ENCODE measurements around the gene MRTO4. TPM values are rescaled to one million over a fixed set of nuclear protein-coding genes. Genes with fewer than 3 reads are reported as not detected.

MRTO4 gene
- total and polyA plus RNA-seq, 4 donors, result 9.5 to 11.1 (median 10.2) TPM

GRCh38 chr1:19307794-19308508, 56.3 kb downstream of the MRTO4 start:
- Histone ChIP-seq H3K27me3 (ENCODE audit: control insufficient read depth in 4 of 4, insufficient read depth in 4 of 4, low read length in 3 of 4) (no peaks in the 10 kb centered on the region), H3K9me3 (ENCODE audit: control insufficient read depth in 4 of 4, low read length in 3 of 4) (no peaks in the 10 kb centered on the region), H3K36me3 (ENCODE audit: control insufficient read depth in 4 of 4, insufficient read depth in 3 of 4, low read depth in 1 of 4, low read length in 3 of 4) (peaks cover 10 to 53% (median 32%) of the 10 kb centered on the region in 4 donors), H3K9ac (ENCODE audit: low read depth in 1 of 2, low read length in 2 of 2) (no peak overlapping the region), H3K4me1 (ENCODE audit: control insufficient read depth in 4 of 4, insufficient read depth in 4 of 4, low read length in 3 of 4) (peaks cover 1 to 15% (median 11%) of the 10 kb centered on the region in 4 donors), H3K27ac (ENCODE audit: low read depth in 1 of 2, low read length in 2 of 2) (no peak overlapping the region), H3K4me3 (ENCODE audit: low read depth in 1 of 3, low read length in 3 of 3) (no peak overlapping the region)
- TF ChIP-seq NR2F2 (IDR thresholded peaks at IDR 0.05), result no peak
- no peak for TF ChIP-seq HNF4G (IDR thresholded peaks at IDR 0.05)
- TF ChIP-seq, protein P1, sequence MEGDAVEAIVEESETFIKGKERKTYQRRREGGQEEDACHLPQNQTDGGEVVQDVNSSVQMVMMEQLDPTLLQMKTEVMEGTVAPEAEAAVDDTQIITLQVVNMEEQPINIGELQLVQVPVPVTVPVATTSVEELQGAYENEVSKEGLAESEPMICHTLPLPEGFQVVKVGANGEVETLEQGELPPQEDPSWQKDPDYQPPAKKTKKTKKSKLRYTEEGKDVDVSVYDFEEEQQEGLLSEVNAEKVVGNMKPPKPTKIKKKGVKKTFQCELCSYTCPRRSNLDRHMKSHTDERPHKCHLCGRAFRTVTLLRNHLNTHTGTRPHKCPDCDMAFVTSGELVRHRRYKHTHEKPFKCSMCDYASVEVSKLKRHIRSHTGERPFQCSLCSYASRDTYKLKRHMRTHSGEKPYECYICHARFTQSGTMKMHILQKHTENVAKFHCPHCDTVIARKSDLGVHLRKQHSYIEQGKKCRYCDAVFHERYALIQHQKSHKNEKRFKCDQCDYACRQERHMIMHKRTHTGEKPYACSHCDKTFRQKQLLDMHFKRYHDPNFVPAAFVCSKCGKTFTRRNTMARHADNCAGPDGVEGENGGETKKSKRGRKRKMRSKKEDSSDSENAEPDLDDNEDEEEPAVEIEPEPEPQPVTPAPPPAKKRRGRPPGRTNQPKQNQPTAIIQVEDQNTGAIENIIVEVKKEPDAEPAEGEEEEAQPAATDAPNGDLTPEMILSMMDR (IDR thresholded peaks at IDR 0.05; ENCODE audit: low read depth, low read length, missing input control), result no peak
- TF ChIP-seq FOXA2 (IDR thresholded peaks at IDR 0.05), result no peak
- TF ChIP-seq, protein P2, sequence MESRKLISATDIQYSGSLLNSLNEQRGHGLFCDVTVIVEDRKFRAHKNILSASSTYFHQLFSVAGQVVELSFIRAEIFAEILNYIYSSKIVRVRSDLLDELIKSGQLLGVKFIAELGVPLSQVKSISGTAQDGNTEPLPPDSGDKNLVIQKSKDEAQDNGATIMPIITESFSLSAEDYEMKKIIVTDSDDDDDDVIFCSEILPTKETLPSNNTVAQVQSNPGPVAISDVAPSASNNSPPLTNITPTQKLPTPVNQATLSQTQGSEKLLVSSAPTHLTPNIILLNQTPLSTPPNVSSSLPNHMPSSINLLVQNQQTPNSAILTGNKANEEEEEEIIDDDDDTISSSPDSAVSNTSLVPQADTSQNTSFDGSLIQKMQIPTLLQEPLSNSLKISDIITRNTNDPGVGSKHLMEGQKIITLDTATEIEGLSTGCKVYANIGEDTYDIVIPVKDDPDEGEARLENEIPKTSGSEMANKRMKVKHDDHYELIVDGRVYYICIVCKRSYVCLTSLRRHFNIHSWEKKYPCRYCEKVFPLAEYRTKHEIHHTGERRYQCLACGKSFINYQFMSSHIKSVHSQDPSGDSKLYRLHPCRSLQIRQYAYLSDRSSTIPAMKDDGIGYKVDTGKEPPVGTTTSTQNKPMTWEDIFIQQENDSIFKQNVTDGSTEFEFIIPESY (IDR thresholded peaks at IDR 0.05), result no peak
- TF ChIP-seq RAD21 (IDR thresholded peaks at IDR 0.05), result no peak
- TF ChIP-seq, protein P3, sequence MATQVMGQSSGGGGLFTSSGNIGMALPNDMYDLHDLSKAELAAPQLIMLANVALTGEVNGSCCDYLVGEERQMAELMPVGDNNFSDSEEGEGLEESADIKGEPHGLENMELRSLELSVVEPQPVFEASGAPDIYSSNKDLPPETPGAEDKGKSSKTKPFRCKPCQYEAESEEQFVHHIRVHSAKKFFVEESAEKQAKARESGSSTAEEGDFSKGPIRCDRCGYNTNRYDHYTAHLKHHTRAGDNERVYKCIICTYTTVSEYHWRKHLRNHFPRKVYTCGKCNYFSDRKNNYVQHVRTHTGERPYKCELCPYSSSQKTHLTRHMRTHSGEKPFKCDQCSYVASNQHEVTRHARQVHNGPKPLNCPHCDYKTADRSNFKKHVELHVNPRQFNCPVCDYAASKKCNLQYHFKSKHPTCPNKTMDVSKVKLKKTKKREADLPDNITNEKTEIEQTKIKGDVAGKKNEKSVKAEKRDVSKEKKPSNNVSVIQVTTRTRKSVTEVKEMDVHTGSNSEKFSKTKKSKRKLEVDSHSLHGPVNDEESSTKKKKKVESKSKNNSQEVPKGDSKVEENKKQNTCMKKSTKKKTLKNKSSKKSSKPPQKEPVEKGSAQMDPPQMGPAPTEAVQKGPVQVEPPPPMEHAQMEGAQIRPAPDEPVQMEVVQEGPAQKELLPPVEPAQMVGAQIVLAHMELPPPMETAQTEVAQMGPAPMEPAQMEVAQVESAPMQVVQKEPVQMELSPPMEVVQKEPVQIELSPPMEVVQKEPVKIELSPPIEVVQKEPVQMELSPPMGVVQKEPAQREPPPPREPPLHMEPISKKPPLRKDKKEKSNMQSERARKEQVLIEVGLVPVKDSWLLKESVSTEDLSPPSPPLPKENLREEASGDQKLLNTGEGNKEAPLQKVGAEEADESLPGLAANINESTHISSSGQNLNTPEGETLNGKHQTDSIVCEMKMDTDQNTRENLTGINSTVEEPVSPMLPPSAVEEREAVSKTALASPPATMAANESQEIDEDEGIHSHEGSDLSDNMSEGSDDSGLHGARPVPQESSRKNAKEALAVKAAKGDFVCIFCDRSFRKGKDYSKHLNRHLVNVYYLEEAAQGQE (IDR thresholded peaks at IDR 0.05), result no peak
- no peak for TF ChIP-seq FOXA1 (IDR thresholded peaks at IDR 0.05)
- TF ChIP-seq, protein P4, sequence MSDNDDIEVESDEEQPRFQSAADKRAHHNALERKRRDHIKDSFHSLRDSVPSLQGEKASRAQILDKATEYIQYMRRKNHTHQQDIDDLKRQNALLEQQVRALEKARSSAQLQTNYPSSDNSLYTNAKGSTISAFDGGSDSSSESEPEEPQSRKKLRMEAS (IDR thresholded peaks at IDR 0.05), result no peak
- TF ChIP-seq TAF1 (conservative IDR thresholded peaks at IDR 0.05), result no peak
- TF ChIP-seq JUND (IDR thresholded peaks at IDR 0.05), result no peak
- TF ChIP-seq YY1 (IDR thresholded peaks at IDR 0.05), result no peak
- TF ChIP-seq, protein P5, sequence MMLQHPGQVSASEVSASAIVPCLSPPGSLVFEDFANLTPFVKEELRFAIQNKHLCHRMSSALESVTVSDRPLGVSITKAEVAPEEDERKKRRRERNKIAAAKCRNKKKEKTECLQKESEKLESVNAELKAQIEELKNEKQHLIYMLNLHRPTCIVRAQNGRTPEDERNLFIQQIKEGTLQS (IDR thresholded peaks at IDR 0.05), result no peak
- no peak for TF ChIP-seq EGR1 (IDR thresholded peaks at IDR 0.05; ENCODE audit: low read depth in 2 of 2)
- TF ChIP-seq HNF4A (conservative IDR thresholded peaks at IDR 0.05), result no peak
- no peak for TF ChIP-seq SP1 (IDR thresholded peaks at IDR 0.05)
- TF ChIP-seq RXRA (IDR thresholded peaks at IDR 0.05), result no peak
- no peak for TF ChIP-seq GABPA (IDR thresholded peaks at IDR 0.05 in 1 of 2, conservative IDR thresholded peaks at IDR 0.05 in 1 of 2)
- no peak for DNase-seq (ENCODE audit: low spot score)
- 93% methylated on average over 10 of the region's 10 CpGs for WGBS
